Measurements from ENCODE around the gene NFU1.

The NFU1 gene

GRCh38 chr2:69436938-69437750 is at the start of gene NFU1:
Gene NFU1, minus strand, starts transcription at chr2:69437435. Its CDS starts 13 bp downstream, at chr2:69437422.
- DNase-seq = peak; percentile 97

- DNase-seq = no peak
Measured at GRCh38 chr2:69483696-69484095, 46.5 kb upstream of the NFU1 start.

GRCh38 chr2:69483024-69483423 is 45.8 kb upstream of the NFU1 start:
- no peak for DNase-seq

GRCh38 chr2:69482471-69482870 is 45.2 kb upstream of the NFU1 start:
- DNase-seq = no peak

- DNase-seq = no peak
Measured at GRCh38 chr2:69481421-69481820, 44.2 kb upstream of the NFU1 start.

- DNase-seq = no peak
Measured at GRCh38 chr2:69477627-69478026, 40.4 kb upstream of the NFU1 start.

GRCh38 chr2:69474688-69475087 is 37.5 kb upstream of the NFU1 start:
- no peak for DNase-seq

GRCh38 chr2:69471793-69472192 is 34.6 kb upstream of the NFU1 start:
- no peak for DNase-seq

- no peak for DNase-seq
Measured at GRCh38 chr2:69470911-69471310, 33.7 kb upstream of the NFU1 start.

- no peak for DNase-seq
Measured at GRCh38 chr2:69469784-69470183, 32.5 kb upstream of the NFU1 start.

GRCh38 chr2:69469375-69469774 is 32.1 kb upstream of the NFU1 start:
- no peak for DNase-seq

- DNase-seq = no peak
Measured at GRCh38 chr2:69466728-69467127, 29.5 kb upstream of the NFU1 start.

GRCh38 chr2:69465513-69466456 is 28.6 kb upstream of the NFU1 start:
- peak; percentile 55 for DNase-seq

- DNase-seq = no peak
Measured at GRCh38 chr2:69464575-69464974, 27.3 kb upstream of the NFU1 start.

- no peak for DNase-seq
Measured at GRCh38 chr2:69462780-69463179, 25.5 kb upstream of the NFU1 start.

GRCh38 chr2:69461404-69461803 is 24.2 kb upstream of the NFU1 start:
- no peak for DNase-seq

GRCh38 chr2:69459936-69460335 is 22.7 kb upstream of the NFU1 start:
- no peak for DNase-seq

- no peak for DNase-seq
Measured at GRCh38 chr2:69456950-69457445, 19.8 kb upstream of the NFU1 start.

GRCh38 chr2:69456154-69456553 is 18.9 kb upstream of the NFU1 start:
- no peak for DNase-seq

- no peak for DNase-seq
Measured at GRCh38 chr2:69454976-69455375, 17.7 kb upstream of the NFU1 start.

GRCh38 chr2:69453475-69454129 is 16.4 kb upstream of the NFU1 start:
- no peak for DNase-seq

- no peak for DNase-seq
Measured at GRCh38 chr2:69452687-69453086, 15.5 kb upstream of the NFU1 start.
